GM06990 (cell line): Measurements from ENCODE around the gene MESP2.

Experiments
- DNase-seq: peaks from one replicate; pipeline ENCODE4 v3.0.0-alpha.2; 2011; ENCODE audit not compliant: insufficient read length; ENCODE audit errors: extremely low read depth
- H3K27me3 ChIP-seq: replicated peaks from 2 replicates; pipeline ENCODE4 v1.6.0; 2011; ENCODE audit warnings: low read length; ENCODE audit not compliant: control insufficient read depth, insufficient read depth
- H3K36me3 ChIP-seq: 2 replicates; pipeline ENCODE4 v1.5.1; 2011; ENCODE audit warnings: low read length; ENCODE audit not compliant: control insufficient read depth, insufficient read depth
- H3K4me3 ChIP-seq: replicated peaks from 2 replicates; pipeline ENCODE4 v1.5.1; 2011; ENCODE audit warnings: low read depth, mild to moderate bottlenecking, control low read depth, low read length
- TF ChIP-seq, protein P1 (sequence below): IDR thresholded peaks from 2 replicates; pipeline ENCODE4 v1.5.1; 2011; ENCODE audit warnings: low read length, control low read depth, mild to moderate bottlenecking, inconsistent platforms; ENCODE audit not compliant: insufficient read depth, poor library complexity, severe bottlenecking

MESP2 gene

DNA sequence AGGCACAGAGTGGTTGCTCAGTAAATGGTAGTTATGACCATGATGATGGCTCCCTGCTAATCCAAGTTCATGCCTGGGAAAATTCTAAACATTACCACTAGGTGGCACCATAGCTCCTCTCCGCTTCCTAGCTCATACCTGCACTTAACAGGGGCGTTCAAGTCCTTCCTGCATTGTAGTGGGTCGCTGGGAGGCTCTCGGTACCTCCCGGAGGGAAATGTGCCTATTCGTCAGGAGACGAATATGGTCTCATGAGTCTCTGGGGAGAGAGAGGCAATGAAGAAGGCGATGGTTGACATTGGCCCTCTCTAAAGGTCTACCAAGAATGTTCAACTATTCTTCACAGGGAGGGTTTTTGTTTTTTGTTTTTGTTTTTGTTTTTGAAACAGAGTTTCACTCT lies 36.0 kb upstream of the MESP2 start:
- Histone ChIP-seq H3K4me3 (peak overlapping the region; percentile 12; the same call in 1 of the 2 replicates), H3K27me3 (no peaks in the 10 kb centered on the region), H3K36me3 (no peaks in the 10 kb centered on the region)
- TF ChIP-seq, protein P1, sequence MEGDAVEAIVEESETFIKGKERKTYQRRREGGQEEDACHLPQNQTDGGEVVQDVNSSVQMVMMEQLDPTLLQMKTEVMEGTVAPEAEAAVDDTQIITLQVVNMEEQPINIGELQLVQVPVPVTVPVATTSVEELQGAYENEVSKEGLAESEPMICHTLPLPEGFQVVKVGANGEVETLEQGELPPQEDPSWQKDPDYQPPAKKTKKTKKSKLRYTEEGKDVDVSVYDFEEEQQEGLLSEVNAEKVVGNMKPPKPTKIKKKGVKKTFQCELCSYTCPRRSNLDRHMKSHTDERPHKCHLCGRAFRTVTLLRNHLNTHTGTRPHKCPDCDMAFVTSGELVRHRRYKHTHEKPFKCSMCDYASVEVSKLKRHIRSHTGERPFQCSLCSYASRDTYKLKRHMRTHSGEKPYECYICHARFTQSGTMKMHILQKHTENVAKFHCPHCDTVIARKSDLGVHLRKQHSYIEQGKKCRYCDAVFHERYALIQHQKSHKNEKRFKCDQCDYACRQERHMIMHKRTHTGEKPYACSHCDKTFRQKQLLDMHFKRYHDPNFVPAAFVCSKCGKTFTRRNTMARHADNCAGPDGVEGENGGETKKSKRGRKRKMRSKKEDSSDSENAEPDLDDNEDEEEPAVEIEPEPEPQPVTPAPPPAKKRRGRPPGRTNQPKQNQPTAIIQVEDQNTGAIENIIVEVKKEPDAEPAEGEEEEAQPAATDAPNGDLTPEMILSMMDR, result peak; percentile 79
- no peak for DNase-seq

- DNase-seq, result no peak
- Histone ChIP-seq H3K36me3 (no peaks in the 10 kb centered on the region), H3K4me3 (no peak overlapping the region), H3K27me3 (no peaks in the 10 kb centered on the region)
- TF ChIP-seq, protein P1, result no peak
Observed at GRCh38 chr15:89743011-89743410, 33.1 kb upstream of the MESP2 start.

DNA sequence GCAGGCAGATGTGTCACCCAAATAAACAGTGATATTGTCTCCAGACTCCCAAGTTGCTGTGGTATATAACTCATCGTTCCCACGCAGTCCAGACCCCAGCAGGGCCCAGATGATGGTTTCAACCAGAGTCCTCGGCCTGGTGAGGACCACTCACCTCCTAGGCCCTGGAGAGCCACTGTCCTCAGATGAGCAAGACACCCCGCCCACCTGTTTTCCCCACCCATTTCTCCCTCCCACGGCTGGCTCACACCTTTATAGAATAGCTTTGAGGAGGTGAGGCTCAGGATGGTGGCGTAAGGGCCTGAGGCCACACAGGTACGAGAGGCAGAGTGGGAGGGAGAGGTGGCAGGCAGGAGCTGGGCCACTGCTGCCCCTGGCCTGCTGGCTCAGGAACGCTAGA lies 32.5 kb upstream of the MESP2 start:
- Histone ChIP-seq H3K4me3 (no peak overlapping the region), H3K27me3 (no peaks in the 10 kb centered on the region), H3K36me3 (no peaks in the 10 kb centered on the region)
- TF ChIP-seq, protein P1, result no peak
- no peak for DNase-seq

DNA sequence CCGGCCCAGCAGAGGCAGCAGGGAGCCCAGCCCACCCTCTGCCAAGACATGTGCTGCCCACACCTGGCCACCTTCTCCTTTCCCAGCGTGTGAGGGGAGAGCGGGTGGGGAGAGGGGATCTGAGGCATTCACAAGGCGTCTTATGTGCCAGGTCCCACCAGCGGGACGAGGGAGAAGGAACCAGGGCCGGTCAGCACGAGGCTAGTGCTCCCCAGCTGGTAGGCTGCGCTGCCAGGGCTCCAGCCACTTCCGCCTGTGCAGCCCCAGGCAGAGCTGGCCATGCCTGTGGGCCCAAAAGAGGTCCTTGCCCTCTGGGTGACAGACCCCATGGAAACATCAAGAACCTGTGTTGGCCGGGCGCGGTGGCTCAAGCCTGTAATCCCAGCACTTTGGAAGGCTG lies 31.0 kb upstream of the MESP2 start:
- H3K4me3 ChIP-seq, result no peak overlapping the region
- no peaks in the 10 kb centered on the region for H3K36me3 ChIP-seq
- TF ChIP-seq, protein P1, result no peak
- H3K27me3 ChIP-seq, result peaks cover 2% of the 10 kb centered on the region; the same call in 1 of the 2 replicates
- DNase-seq, result no peak

- TF ChIP-seq, protein P1, result no peak
Observed at GRCh38 chr15:89745768-89746167, 30.4 kb upstream of the MESP2 start.

DNA sequence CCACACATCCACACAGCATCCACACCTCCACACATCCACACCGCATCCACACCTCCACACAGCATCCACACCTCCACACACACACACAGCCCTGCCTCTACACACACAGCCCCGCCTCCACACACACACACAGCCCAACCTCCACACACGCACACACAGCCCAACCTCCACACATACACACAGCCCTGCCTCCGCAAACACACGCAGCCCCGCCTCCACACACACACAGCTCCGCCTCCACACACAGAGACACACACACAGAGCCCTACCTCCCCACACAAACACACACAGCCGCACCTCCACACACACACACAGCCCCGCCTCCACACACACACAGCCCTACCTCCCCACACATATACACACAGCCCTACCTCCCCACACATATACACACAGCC lies 29.7 kb upstream of the MESP2 start:
- TF ChIP-seq, protein P1, result no peak
- Histone ChIP-seq H3K4me3 (no peak overlapping the region), H3K27me3 (peaks cover 2% of the 10 kb centered on the region; the same call in 1 of the 2 replicates), H3K36me3 (no peaks in the 10 kb centered on the region)
- DNase-seq, result no peak

More at GRCh38 chr15:89745768-89746167, 30.4 kb upstream of the MESP2 start:
- H3K36me3 ChIP-seq, result no peaks in the 10 kb centered on the region
- peaks cover 2% of the 10 kb centered on the region; the same call in 1 of the 2 replicates for H3K27me3 ChIP-seq
- H3K4me3 ChIP-seq, result no peak overlapping the region
- no peak for DNase-seq
